NCI-H187 treated with DMSO at 0.1 percent for 48 hours (cell line): Measurements from ENCODE around the gene CLEC2A.
"Not testable (repeated sequence)": the region's sequence is repeated elsewhere in the genome, so short reads cannot be mapped to it uniquely, and the experiment has no call there.

Experiments used
- DNase-seq: peaks from one replicate; lab custom pipeline; 2025; lab: John Stamatoyannopoulos, UW

The CLEC2A gene, protein sequence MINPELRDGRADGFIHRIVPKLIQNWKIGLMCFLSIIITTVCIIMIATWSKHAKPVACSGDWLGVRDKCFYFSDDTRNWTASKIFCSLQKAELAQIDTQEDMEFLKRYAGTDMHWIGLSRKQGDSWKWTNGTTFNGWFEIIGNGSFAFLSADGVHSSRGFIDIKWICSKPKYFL

DNA sequence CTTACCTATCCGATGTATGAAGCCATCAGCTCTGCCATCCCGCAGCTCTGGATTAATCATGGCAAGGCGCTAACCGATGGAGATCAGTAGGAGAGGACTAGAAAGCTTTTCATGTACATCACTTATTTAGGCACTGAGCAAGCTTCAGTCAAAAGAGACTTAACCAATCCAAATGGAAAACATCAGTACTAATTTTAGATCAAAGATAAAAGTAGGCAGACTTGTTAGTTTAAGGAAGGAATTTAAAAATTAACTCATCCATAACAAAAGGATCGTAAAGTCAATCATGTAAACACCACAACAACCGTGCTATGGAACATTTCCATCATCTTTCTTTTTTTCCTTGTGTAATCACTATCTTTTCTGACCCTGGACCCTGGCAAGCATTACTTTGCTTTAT is at the start of gene CLEC2A:
Gene CLEC2A, minus strand, starts transcription at position 101 of the 400 bp plus-strand sequence. Its CDS starts 41 bp downstream, at position 60.
- DNase-seq, result no peak

DNA sequence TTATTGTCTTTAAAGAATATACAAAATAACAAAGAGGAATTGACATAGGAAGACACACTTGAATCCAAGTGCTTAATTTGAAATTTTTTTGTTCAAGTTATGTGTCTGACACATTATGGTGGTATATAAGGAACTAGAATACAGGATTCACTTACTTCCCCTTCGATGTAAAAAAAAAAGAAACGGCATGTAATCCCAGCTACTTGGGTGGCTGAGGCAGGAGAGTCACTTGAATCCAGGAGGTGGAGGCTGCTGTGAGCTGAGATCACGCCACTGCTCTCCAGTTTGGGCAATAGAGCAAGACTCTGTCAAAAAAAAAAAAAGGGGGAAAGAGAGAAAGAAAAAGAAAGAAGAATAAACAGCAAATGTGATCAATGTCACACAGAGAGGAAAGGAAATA is 48.0 kb upstream of the CLEC2A start:
- DNase-seq, result no peak

DNA sequence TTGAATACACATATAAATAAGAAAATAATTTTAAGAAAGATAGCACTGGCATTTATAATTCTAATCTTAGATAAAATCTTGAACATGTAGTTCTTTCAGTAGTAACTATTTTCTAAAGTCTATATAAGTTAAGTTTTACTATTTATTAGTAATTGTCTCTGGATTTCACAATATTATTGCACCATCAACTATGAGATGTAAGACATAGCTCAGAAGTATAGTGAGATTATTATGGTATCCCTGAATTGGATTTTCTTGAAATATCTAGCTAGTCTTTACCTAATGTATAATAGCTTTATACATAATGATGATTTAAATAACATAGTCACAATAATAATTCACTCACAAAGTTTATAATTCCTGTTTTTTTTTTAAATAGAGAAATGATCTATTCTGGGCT is 45.7 kb upstream of the CLEC2A start:
- no peak for DNase-seq

DNA sequence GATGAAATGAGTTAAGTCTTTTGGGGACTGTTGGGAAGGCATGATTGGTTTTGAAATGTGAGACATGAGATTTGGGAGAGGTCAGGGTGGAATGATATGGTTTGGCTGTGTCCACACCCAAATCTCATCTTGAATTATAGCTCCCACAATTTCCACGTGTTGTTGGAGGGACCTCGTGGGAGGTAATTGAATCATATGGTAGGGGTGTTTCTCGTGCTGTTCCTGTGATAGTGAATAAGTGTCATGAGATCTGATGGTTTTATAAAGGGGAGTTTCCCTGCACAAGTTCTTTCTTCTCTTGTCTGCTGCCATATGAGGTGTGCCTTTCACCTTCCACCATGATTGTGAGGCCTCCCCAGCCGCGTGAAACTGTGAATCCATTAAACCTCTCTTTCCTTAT is 44.5 kb upstream of the CLEC2A start:
- not testable (repeated sequence) for DNase-seq

DNA sequence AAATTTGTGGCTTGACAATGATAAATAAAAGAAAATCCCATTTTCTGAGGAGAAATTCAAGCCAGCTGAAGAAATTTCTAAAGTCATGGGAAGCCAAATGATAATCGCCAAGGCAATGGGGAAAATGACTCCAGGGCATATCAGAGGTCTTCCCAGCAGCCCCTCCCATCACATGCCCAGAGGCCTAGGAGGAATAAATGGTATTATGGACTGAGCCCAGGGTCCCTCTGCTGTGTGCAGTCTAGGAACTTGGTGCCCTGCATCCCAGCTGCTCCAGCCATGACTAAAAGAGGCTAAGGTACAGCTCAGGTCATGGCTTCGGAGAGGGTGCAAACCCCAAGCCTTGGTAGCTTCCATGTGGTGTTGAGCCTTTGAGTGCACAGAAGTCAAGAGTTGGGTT is 43.4 kb upstream of the CLEC2A start:
- DNase-seq, result no peak

DNA sequence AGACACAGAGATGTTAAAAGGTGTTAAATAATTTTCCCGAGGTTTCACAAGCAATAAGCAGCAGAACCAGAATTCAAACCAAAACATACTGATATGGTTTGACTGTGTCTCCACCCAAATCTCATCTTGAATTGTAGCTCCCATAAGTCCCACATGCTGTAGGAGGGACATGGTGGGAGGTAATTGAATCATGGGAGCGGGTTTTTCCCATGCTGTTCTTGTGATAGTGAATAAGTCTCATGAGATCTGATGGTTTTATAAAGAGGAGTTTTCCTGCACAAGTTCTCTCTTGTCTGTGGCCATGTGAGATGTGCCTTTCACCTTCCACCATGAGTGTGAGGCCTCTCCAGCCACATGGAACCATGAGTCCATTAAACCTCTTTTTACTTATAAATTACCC is 42.6 kb upstream of the CLEC2A start:
- not testable (repeated sequence) for DNase-seq

DNA sequence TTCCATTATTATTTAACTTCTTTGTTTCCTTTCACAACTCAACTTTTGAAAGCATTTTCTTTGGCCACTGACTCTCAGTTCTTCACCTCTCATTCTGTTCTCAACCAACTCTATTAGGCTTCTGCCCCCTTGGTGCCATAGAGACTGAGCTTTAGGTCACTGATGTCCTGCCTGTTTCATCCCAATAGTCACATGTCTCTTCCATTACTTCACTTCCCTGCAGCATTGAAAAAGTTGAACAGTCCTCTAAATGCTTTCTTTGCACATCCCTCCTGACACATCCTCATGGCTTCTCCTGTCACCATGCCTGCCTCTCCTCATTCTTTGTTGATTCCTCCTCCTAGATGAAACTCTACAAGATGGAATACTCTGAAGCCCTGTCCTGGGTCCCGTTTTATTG is 41.8 kb upstream of the CLEC2A start:
- no peak for DNase-seq

DNA sequence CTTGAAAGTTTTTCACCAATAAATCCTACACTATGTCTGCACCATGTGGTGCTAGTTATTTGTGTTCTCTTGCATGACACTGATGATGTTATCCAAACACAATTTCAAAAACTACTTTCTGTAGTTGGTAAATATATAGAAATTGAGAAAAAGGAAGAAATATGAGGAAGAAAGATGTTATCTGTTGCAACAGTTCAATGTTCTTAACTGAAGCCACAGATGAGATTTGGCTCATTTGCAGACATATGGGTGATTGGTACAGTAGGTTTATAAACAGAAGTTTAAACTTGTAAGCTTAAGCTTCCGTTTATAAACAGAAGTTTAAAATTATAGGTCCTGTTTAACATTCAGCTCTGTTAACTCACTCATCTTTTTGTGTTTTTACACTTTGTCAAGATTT is 39.0 kb upstream of the CLEC2A start, which contains the start of gene CLEC12A:
Gene CLEC12A, plus strand, starts transcription at position 229 of the 400 bp plus-strand sequence. CDS start 188 bp downstream, outside the sequence.
- no peak for DNase-seq

DNA sequence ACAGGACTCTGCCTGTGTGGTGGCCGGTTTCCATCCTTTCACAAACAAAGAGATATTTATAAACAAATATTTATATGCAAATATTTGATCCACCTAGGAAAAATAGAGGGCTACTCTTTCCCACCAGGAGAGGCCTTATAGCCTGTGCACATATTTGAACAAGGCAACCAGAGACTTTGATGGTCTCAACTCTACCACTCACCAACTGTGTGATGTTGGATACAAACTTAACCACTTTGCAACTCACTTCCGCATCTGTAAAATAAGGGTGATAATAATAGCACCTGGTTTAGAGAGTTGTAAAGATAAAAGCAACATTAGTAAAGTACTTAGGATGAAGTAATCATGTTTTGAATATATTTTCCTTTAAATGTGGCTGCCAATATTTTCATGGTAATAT is 37.5 kb upstream of the CLEC2A start:
- DNase-seq, result no peak

DNA sequence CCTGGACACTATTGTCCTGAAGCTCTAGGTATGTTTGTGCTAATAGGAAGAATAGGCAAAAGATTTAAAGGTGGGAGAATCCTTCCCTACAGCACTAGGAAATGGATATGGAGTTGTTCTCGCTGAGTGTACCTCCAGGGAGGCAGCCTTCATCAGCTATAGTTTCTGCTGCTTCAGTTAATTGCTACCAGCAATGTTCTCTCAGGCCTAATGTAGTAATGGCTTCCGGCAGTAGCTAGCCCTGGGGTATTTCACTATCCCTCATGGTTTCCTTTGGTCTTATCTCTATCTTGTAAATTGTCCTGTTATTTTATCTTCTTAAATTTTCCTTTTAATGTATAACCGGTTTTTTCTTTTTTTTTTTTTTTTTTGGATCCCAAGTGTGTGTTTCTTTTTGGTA is 29.7 kb upstream of the CLEC2A start:
- no peak for DNase-seq

DNA sequence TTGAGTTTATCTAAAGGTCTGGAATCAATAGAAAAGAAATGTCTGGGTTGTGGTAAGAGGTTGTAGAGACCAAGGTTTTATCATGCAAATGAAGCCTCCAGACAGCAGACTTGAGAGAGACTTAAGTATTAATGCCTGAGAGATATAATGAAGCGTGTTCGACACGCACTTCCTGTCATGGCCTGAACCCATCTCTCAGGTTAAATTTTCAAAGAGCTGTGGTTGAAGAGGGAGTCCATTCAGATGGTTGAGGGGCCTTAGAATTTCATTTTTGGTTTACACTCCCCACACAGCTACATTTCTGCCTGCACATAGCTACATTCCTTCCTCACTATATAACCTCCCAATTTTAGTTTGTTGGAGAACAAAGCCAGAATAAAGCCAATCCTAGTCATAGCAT is 28.9 kb upstream of the CLEC2A start:
- DNase-seq, result no peak

DNA sequence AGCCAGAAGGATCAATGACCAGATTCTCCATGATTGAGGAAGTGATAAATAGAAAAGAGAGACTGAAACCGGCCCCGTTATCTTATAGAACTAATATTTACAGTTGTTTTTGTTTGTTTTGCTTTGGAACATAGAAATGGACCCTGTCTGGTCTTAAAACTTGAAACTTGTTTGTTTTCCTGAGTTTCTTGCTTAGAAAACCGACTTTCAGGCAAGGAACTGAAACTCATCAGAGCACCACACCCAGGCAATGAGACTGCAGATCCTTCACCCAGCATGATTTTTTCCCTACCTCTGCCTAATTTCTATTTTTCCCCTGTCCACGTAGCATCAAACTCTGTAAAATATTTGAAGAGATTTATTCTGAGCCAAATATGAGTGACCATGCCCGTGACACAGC is 28.4 kb upstream of the CLEC2A start:
- no peak for DNase-seq

DNA sequence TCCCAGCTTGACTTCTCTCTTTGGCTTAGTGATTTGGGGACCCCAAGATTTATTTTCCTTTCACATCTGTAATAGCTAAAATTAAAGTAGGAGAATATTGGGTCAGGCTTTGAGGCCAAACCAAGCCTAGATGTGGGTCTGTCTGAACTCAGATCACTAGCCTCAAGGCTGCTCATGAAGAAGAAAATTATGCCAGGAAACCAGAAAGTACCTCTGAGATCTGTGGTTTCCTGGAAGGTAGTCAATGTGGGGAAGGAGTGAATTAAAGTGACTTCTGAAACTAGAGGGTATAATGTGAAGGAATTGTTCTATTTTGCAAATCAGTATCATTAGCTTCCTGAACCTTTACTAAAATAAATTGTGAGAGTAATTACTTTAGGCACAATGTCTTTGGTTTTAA is 25.7 kb upstream of the CLEC2A start:
- no peak for DNase-seq

DNA sequence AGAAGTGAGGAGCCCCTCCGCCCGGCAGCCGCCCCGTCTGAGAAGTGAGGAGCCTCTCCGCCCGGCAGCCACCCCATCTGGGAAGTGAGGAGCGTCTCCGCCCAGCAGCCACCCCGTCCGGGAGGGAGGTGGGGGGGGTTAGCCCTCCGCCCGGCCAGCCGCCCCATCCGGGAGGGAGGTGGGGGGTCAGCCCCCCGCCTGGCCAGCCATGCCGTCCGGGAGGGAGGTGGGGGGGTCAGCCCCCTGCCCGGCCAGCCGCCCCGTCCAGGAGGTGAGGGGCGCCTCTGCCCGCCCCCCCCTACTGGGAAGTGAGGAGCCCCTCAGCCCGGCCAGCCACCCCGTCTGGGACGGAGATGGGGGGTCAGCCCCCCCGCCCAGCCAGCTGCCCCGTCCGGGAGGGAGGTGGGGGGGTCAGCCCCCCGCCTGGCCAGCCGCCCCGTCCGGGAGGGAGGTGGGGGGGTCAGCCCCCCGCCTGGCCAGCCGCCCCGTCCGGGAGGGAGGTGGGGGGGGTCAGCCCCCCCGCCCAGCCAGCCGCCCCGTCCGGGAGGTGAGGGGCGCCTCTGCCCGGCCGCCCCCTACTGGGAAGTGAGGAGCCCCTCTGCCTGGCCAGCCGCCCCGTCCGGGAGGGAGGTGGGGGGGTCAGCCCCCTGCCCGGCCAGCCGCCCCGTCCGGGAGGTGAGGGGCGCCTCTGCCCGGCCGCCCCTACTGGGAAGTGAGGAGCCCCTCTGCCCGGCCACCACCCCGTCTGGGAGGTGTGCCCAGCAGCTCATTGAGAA is 21.0 kb upstream of the CLEC2A start:
- not testable (repeated sequence) for DNase-seq

DNA sequence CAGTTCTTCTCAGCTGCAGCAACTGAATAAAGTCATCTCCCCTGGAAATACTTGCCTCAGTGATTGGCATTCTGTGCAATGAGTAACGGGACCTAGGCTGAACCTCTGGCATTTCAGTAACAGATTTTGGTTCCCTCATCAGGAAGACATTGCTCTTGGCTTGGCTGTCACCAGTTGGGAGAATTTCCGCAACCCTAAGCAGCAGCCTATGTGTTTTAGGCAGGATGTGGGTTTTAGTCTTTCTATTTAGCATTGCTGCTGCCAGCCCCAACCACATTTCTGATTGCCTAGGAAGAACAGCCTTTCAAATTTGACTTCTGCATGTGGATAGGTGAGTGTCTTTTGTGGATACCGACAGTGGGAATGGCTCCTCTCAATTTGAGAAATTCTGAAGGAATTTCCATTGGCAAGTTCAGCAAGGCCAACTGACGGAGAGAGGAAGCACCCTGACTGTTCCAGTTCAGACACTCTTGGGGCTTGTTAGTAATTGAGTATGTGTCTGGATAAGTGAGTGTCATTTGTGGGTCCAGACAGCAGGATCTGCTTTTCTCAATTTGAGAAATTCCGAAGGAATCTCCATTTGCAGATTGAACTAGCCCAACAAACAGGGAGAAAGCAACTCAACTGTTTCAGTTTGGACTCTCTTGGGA is 19.0 kb upstream of the CLEC2A start:
- no peak for DNase-seq

DNA sequence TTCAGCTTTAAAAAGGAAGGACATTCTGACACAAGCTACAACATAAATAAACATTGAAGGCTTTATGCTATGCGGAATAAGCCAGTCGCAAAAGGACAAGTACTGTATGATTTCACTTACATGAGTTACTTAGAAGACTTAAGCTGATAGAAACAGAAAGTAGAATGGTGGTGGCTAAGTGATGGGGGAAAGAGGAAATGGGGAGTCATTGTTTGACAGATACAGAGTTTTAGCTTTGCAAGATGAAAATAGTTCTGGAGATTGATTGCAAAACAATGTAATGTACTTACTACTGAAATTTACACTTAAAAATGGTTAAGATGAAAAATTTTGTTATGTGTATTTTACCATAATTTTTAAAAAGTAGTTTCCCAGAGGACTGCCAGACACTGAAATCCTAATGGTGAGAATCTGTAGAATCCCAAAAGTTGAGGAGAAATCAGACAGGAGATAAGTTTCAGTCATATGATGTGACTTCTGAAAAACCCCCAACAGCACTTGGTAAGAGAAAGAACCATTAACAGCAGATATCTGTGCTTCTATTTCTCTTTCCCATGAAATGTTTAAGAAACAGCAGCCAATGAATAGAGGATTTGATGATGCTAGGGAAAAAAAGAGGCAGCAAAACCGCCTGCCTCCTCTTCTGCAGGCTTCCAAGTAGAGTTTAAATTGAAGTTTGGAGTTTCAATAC is 16.6 kb upstream of the CLEC2A start:
- DNase-seq, result no peak

DNA sequence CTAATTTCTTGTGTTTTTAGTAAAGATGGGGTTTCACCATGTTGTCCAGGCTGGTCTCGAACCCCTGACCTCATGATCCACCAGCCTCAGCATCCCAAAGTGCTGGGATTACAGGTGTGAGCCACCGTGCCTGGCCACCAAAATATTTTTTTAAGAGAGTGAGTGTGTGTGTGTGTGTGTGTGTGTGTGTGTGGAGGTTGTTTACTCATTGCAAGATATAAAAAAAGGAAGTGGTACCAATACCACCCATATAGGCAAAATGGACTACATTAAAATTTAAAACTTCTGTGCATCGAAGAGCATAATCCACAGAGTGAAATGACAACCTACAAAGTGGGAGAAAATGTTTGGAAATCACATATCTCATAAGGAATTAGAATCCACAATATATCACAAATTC is 15.5 kb upstream of the CLEC2A start:
- no peak for DNase-seq

DNA sequence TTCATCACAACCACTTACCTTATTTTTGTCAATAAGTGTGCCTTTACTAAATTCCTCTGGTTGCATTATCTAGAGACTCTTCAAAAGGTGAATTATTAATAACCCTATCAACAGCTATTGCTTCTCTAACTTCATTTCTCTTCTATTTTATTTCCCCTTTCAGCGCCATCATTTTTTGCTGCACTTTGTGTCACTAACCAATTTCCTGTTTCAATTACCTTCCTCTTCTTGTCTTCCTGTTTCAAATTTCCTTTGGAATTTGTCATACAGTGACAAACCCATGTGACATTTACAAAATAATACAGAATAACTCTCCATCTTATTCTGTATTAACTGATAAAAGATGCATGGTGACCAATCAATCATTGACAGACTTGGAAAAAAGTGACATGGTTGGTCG is 12.2 kb upstream of the CLEC2A start:
- no peak for DNase-seq

DNA sequence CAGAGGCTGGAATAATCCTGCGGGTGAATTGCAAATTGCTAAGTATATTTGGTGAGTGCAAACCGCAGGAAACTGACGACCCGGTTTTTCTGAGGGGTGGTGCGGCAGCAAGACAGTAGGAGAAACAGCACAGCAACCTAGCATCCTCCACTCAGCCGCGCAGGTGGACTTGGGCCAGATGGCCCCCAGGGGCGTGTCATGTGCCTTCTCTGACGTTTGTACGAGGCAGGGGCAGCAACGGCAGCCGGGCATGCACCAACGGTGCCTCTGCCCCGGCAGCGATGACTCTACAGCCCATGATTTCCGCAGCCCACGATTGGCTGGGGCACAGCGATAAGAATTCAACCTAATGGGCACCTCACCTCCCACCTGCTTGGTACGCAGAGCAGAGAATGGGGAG is 11.1 kb upstream of the CLEC2A start:
- no peak for DNase-seq

DNA sequence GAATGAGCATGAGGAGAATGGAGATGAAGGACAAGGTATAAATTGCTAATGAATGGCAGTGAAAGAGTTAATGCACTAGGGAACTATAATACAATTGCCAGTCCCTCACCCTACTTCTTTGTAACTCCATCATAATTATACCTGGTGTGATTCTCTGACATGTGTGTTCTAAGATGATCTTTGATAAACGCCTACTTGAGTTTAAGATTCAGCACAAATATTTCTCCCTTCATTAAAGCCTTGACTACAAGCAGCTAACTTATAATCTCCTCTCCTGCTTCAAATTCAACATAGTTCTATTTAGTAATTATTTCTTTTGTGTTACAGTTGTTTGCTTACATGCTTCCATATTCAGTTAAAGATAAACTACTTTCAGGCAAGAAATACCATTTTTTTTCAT is 9.7 kb upstream of the CLEC2A start:
- DNase-seq, result no peak

DNA sequence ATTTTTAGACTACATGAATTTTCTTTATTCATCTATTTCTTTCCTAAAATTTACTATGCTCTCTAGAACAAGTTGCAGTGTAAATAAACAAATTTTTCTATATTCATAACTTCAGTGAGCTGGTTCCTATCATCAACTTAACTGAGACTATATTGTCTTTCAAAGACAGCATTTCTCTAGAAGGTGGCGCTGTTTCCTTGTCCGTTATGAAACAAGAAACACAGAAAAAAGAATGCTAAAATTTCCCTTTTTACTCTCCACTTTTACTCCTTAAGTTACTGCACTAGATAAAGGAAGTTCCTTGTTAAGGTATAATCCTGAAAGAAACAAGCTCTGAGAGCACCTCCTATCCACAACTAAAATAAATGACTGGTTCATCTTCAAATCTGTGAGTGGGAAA is 8.2 kb upstream of the CLEC2A start:
- DNase-seq, result no peak

DNA sequence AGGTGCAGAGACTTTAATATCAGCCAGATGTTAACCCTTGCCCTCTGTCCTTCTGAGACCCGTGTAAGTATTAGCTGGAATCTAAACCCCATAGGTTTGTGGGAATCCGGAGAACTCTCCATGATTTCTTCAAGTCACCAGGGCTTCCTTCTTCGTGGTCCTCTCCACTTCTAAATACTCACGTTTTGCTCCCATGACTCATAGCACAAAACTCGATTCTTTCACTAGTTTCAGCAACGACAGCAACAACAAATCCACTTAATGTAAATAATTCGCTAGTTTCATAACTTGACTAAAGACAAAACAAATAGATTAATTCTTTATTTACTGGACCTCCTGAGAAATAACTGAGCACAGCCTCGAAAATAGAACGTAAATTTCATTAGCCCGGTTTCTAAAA is 4.4 kb upstream of the CLEC2A start:
- DNase-seq, result no peak

DNA sequence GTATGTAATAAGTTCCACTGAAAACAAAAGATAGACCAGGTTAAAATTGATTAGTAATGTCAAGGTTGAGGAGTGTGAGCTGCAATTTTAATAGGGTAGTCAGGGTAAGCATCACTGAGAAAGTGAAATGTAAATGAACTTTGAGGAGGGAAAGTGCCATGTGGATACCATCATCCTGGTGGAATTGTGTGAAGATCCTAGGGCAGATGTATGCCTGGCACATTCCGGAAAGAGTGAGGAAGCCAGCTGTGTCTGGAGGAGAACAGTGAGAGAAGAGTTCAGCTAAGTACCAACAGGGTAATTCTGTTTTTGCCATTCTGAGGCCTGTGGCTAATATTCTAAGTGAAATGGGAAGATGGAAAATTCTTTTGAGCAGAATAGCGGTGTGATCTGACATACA is 2.9 kb upstream of the CLEC2A start:
- no peak for DNase-seq
